ENCODE data around the gene ACAD9. TPM values are rescaled to one million over a fixed set of nuclear protein-coding genes. Genes with fewer than 3 reads are reported as not detected.
A peak's percentile ranks its signal among the peaks of the same experiment; 100 is the strongest.

The ACAD9 gene
- total and polyA plus RNA-seq, 2 of the 13 experiments (the other 11 are each of a cell fraction or from before 2014, with no cell fraction given), result 15.3 to 38.2 TPM

GRCh38 chr3:128942161-128942952 lies 62.9 kb downstream of the ACAD9 start (continued):
- no peak for TF ChIP-seq ZBTB2 (CRISPR knock-in tag; IDR thresholded peaks at IDR 0.05; ENCODE audit: low read depth)
- TF ChIP-seq RCOR2 (CRISPR knock-in tag; IDR thresholded peaks at IDR 0.05), result no peak
- no peak for TF ChIP-seq ELF4 (CRISPR knock-in tag; IDR thresholded peaks at IDR 0.05; ENCODE audit: borderline replicate concordance)
- no peak for TF ChIP-seq ZNF101 (CRISPR knock-in tag; IDR thresholded peaks at IDR 0.05; ENCODE audit: borderline replicate concordance, low read depth)
- no peak for TF ChIP-seq FOXK2 (IDR thresholded peaks at IDR 0.05)
- TF ChIP-seq ZBTB7A (CRISPR knock-in tag; IDR thresholded peaks at IDR 0.05), result no peak
- 0 out of 2 replicates have a peak, but pooled peaks have one; percentile 31 for TF ChIP-seq BCL6 (CRISPR knock-in tag; IDR thresholded peaks at IDR 0.05)
- TF ChIP-seq DNMT1 (CRISPR knock-in tag; IDR thresholded peaks at IDR 0.05), result no peak
- TF ChIP-seq SAP130 (CRISPR knock-in tag; IDR thresholded peaks at IDR 0.05; ENCODE audit: low read depth), result peak; percentile 28; the same call in 1 of the 2 replicates
- no peak for TF ChIP-seq ZNF543 (CRISPR knock-in tag; IDR thresholded peaks at IDR 0.05)
- no peak for TF ChIP-seq DR1 (CRISPR knock-in tag; IDR thresholded peaks at IDR 0.05)
- TF ChIP-seq TCF7 (IDR thresholded peaks at IDR 0.05; ENCODE audit: low read depth), result no peak
- no peak for TF ChIP-seq CERS6 (CRISPR knock-in tag; IDR thresholded peaks at IDR 0.05)
- no peak for TF ChIP-seq ZNF550 (CRISPR knock-in tag; IDR thresholded peaks at IDR 0.05; ENCODE audit: borderline replicate concordance)
- no peak for TF ChIP-seq ZNF775 (CRISPR knock-in tag; IDR thresholded peaks at IDR 0.05; ENCODE audit: borderline replicate concordance)
- TF ChIP-seq ARHGAP35 (CRISPR knock-in tag; IDR thresholded peaks at IDR 0.05; ENCODE audit: borderline replicate concordance), result no peak
- no peak for TF ChIP-seq ZNF256 (CRISPR knock-in tag; conservative IDR thresholded peaks at IDR 0.05)
- no peak for TF ChIP-seq AHDC1 (CRISPR knock-in tag; IDR thresholded peaks at IDR 0.05; ENCODE audit: borderline replicate concordance)
- TF ChIP-seq POLR2G (IDR thresholded peaks at IDR 0.05; ENCODE audit: low read depth, low read length), result no peak
- TF ChIP-seq PAX8 (CRISPR knock-in tag; IDR thresholded peaks at IDR 0.05; ENCODE audit: borderline replicate concordance), result no peak
- no peak for TF ChIP-seq ZNF3 (CRISPR knock-in tag; IDR thresholded peaks at IDR 0.05)
- TF ChIP-seq ZNF709 (CRISPR knock-in tag; IDR thresholded peaks at IDR 0.05), result no peak
- no peak for TF ChIP-seq PHF5A (CRISPR knock-in tag; IDR thresholded peaks at IDR 0.05; ENCODE audit: low read depth, unreplicated experiment)
- TF ChIP-seq ZC3H4 (CRISPR knock-in tag; IDR thresholded peaks at IDR 0.05; ENCODE audit: borderline replicate concordance), result no peak

All from HepG2 (cell line).